ENCODE measurements around the gene MYO3B.

DNA sequence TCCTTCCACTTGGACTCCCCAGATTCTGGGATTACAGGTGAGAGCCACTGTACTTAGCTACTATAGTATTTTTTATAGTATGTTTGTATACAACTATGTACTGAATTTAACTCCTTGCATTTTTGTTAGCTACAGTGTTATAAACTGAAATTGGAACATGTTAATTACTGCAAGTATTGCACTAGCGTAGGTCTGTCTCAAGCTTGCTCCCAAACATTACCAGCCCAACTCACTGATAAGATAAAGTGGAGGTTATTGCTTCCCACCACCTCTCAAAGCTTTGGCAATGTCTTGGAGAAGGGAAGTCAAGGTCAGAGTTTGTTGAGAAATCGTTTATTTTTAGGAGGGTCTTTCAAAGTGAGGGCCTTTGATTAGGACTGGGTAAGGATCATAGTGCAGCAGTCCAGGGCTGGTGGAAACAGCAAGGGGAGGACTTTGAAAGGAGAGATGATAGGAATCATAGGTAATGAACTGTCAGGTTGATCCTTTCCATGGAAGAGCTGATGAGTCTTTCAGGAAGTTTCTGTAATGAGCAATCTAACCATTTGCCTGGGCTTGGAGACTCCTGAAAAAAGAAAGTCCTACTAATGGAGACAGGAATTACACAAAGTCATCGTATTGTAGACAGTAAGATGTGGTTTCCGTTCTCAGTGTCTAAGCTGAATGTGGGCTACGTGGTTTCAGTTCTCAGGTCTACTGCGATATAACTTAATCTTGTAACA lies 257.1 kb downstream of the MYO3B start:
- TF ChIP-seq, protein P1, sequence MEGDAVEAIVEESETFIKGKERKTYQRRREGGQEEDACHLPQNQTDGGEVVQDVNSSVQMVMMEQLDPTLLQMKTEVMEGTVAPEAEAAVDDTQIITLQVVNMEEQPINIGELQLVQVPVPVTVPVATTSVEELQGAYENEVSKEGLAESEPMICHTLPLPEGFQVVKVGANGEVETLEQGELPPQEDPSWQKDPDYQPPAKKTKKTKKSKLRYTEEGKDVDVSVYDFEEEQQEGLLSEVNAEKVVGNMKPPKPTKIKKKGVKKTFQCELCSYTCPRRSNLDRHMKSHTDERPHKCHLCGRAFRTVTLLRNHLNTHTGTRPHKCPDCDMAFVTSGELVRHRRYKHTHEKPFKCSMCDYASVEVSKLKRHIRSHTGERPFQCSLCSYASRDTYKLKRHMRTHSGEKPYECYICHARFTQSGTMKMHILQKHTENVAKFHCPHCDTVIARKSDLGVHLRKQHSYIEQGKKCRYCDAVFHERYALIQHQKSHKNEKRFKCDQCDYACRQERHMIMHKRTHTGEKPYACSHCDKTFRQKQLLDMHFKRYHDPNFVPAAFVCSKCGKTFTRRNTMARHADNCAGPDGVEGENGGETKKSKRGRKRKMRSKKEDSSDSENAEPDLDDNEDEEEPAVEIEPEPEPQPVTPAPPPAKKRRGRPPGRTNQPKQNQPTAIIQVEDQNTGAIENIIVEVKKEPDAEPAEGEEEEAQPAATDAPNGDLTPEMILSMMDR (IDR thresholded peaks at IDR 0.05), result no peak
- TF ChIP-seq EZH2phosphoT487 (IDR thresholded peaks at IDR 0.05) (no peak), EZH2 (IDR thresholded peaks at IDR 0.05) (no peak)
